Liver (tissue), 3 donors: ENCODE measurements around the gene TMEM139.

Experiments used
- ATF3 ChIP-seq: IDR thresholded peaks from 2 replicates; pipeline ENCODE4 v1.6.1; 2016; ENCODE audit warnings: antibody characterized with exemption
- CTCF ChIP-seq: fragments of 150-350 bp; IDR thresholded peaks from 2 replicates; pipeline ENCODE4 v1.5.1; 2017; ENCODE audit warnings: improper control_type of control experiment, low read depth, low read length; ENCODE audit not compliant: missing input control
- EGR1 ChIP-seq, 2 donors: IDR thresholded peaks; 2 replicates each; pipeline ENCODE4 v1.6.1; 2016 to 2018; ENCODE audit warnings: antibody characterized with exemption in 2 of 2, low read depth in 2 of 2
- FOXA1 ChIP-seq: IDR thresholded peaks from 2 replicates; pipeline ENCODE4 v1.6.1; 2016; ENCODE audit warnings: antibody characterized with exemption
- HNF4G ChIP-seq: IDR thresholded peaks from 2 replicates; pipeline ENCODE4 v1.6.1; 2016; ENCODE audit warnings: antibody characterized with exemption
- JUND ChIP-seq, 2 donors: IDR thresholded peaks; 2 replicates each; pipeline ENCODE4 v1.6.1; 2016; ENCODE audit warnings: antibody characterized with exemption in 2 of 2
- MAX ChIP-seq: IDR thresholded peaks from 2 replicates; pipeline ENCODE4 v1.6.1; 2016; ENCODE audit warnings: antibody characterized with exemption
- RAD21 ChIP-seq, 2 donors: IDR thresholded peaks; 2 replicates each; pipeline ENCODE4 v1.6.1; 2016; ENCODE audit warnings: antibody characterized with exemption in 2 of 2, mild to moderate bottlenecking in 2 of 2
- REST ChIP-seq: IDR thresholded peaks from 2 replicates; pipeline ENCODE4 v1.6.1; 2016; ENCODE audit warnings: antibody characterized with exemption, mild to moderate bottlenecking
- TAF1 ChIP-seq: conservative IDR thresholded peaks from 2 replicates; pipeline ENCODE4 v1.6.1; 2016; ENCODE audit warnings: antibody characterized with exemption, mild to moderate bottlenecking
- YY1 ChIP-seq: IDR thresholded peaks from 2 replicates; pipeline ENCODE4 v1.6.1; 2016; ENCODE audit warnings: antibody characterized with exemption, mild to moderate bottlenecking
- ZBTB33 ChIP-seq: IDR thresholded peaks from 2 replicates; pipeline ENCODE4 v1.6.1; 2016; ENCODE audit warnings: antibody characterized with exemption
- donor health status: healthy.
- donor health status: healthy.

- no peak for TF ChIP-seq FOXA1
- TF ChIP-seq CTCF, result no peak
- TF ChIP-seq YY1, result no peak
- TF ChIP-seq RAD21 (IDR thresholded peaks at IDR 0.05), result no peak
- no peak for TF ChIP-seq ZBTB33
- TF ChIP-seq JUND (IDR thresholded peaks at IDR 0.05), result no peak
- TF ChIP-seq TAF1, result no peak
- no peak for TF ChIP-seq REST
- TF ChIP-seq EGR1 (IDR thresholded peaks at IDR 0.05; ENCODE audit: low read depth in 2 of 2), result no peak
- TF ChIP-seq MAX, result no peak
- no peak for TF ChIP-seq HNF4G
- TF ChIP-seq ATF3, result no peak
Measured at GRCh38 chr7:143271240-143271639, 13.5 kb upstream of the TMEM139 start.
